Measurements from ENCODE around the gene STEAP1B. TPM values are rescaled to one million over a fixed set of nuclear protein-coding genes. Genes with fewer than 3 reads are reported as not detected.

Gene STEAP1B
- total and polyA plus RNA-seq, 2 donors (not counting 3 experiments of a cell fraction or from before 2014, with no cell fraction given) = 32.2 to 46.1 TPM

DNA sequence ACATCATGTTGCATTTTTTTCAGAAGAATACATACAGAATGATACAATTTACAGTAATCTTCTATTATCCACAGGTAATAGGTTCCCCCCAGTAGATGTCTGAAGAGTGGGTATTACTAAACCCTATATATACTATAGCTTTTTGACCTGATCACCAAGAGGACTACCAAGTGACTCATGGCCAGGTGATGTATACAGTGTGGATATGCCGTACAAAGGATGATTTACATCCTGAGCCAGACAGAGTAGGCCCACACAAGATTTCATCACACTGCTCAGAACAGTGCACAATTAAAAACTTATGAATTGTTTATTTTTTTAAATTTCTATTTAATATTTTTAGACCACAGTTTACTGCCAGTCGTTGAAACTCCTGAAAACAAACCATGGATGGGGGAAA lies 70.6 kb downstream of the STEAP1B start:
- Histone ChIP-seq H3K4me3 (replicated peaks in 1 of 3; ENCODE audit: insufficient read depth in 1 of 3, low read depth in 1 of 3, low read length in 3 of 3) (no peak overlapping the region), H4K20me1 (replicated peaks; ENCODE audit: control insufficient read depth, extremely low read depth, insufficient read depth, low read length) (no peaks in the 10 kb centered on the region), H3K27me3 (ENCODE audit: control insufficient read depth in 2 of 2, insufficient read depth in 2 of 2, low read length in 2 of 2) (no peaks in the 10 kb centered on the region), H3K4me2 (ENCODE audit: insufficient read depth, low read length) (no peak overlapping the region), H3K9me3 (replicated peaks; ENCODE audit: control insufficient read depth, insufficient read depth, low read length) (no peaks in the 10 kb centered on the region), H3K4me1 (ENCODE audit: control insufficient read depth, extremely low read depth, insufficient read depth, low read length) (peaks cover 20% of the 10 kb centered on the region), H3K79me2 (ENCODE audit: control insufficient read depth, insufficient read depth, low read length) (peaks cover 32% of the 10 kb centered on the region), H3K27ac (ENCODE audit: insufficient read depth, low read depth, low read length) (no peak overlapping the region), H2AFZ (ENCODE audit: low read depth, low read length) (no peak overlapping the region), H3K36me3 (ENCODE audit: control insufficient read depth in 2 of 2, extremely low read depth in 1 of 2, insufficient read depth in 2 of 2, low read length in 2 of 2) (no peaks in the 10 kb centered on the region), H3K9ac (replicated peaks; ENCODE audit: extremely low read depth, insufficient read depth, low read length) (no peak overlapping the region), H3K9me1 (replicated peaks; ENCODE audit: control insufficient read depth, extremely low read depth, insufficient read depth, low read length) (no peaks in the 10 kb centered on the region)
- DNase-seq (ENCODE audit: low read depth, low spot score) = no peak
- POLR2A ChIA-PET = no interaction called here
- no TSS peak for BruUV-seq (replicated peaks)
- intact Hi-C loops (cut with micrococcal nuclease) = no loop called here
- FAIRE-seq = no peak
- dilution Hi-C loops (cut with MboI; ENCODE audit: extremely low pct_ligation_motif_present, low sequenced_read_pairs) = no loop called here
- TF ChIP-seq MYC (IDR thresholded peaks at IDR 0.05; ENCODE audit: low read depth, low read length) (no peak), JUN (IDR thresholded peaks at IDR 0.05; ENCODE audit: borderline replicate concordance, insufficient read depth, insufficient read length, low read depth) (no peak), EZH2 (IDR thresholded peaks at IDR 0.05; ENCODE audit: borderline replicate concordance, low read depth, low read length, severe bottlenecking) (no peak), MAX (IDR thresholded peaks at IDR 0.05; ENCODE audit: insufficient read depth, insufficient read length) (no peak), POLR2AphosphoS5 (IDR thresholded peaks at IDR 0.05; ENCODE audit: insufficient read depth, low read depth, low read length) (no peak), GATA2 (IDR thresholded peaks at IDR 0.05; ENCODE audit: insufficient read depth, insufficient read length, low read depth, low read length) (no peak), CTCF (IDR thresholded peaks at IDR 0.05; ENCODE audit: extremely low read depth in 1 of 2, insufficient read depth in 1 of 2, low read depth in 1 of 2, low read length in 2 of 2) (no peak), POLR2A (IDR thresholded peaks at IDR 0.05; ENCODE audit: low read depth, low read length) (no peak), FOS (IDR thresholded peaks at IDR 0.05; ENCODE audit: borderline replicate concordance, insufficient read depth, low read length) (no peak)
- CTCF ChIA-PET = interaction anchor here (0.8 to 2.3 kb wide), 3 partner anchors 11 to 23 kb away, joined by 3 to 6 read pairs (median 3); no protein-coding TSS in a partner anchor
